ENCODE results near the gene SRSF11.

The SRSF11 gene

DNA sequence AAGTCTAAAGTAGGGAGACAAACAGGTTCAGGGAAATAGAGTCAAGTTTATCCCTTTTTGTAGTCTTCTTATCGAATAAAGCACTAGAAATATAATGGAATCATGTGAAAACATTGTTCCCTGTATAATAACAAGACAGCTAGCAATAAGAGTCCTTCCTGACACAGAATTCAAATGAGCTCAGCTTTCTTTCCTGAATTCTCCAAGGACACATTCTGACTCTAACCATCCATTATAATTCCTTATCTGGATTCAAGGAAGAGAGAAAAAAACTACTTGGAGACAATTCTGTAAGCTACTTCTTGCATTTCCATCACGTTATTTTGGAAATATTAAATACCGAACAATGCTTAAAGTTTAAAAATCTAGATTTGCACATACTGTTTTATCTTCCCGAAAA lies 74.6 kb downstream of the SRSF11 start:
- no peak for DNase-seq (ENCODE audit: insufficient read length, low spot score)
- FAIRE-seq = no peak

DNA sequence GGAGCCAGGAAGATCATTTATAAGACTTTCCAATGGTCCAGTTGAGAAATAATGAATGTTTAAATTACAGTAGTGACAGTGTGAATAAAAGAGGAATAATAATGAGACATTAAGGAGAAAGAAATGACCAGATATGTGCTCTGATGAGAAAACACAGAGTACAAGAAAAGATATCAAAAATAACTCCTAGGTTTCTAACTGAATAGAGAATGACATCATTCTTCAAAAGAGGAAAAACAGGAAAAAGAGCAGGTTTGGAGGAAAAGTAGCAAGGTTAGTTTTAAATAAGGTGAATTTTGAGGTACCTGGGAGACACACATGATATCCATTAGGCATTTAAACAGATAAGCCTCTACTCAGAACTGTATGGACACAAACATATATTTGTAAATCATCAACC lies 78.3 kb downstream of the SRSF11 start:
- FAIRE-seq (no peak), DNase-seq (ENCODE audit: insufficient read length, low spot score) (no peak)

Data from HTR-8/SVneo (cell line).